Liver (tissue), 9 donors: ENCODE results near the gene ACTRT2. TPM values are rescaled to one million over a fixed set of nuclear protein-coding genes. Genes with fewer than 3 reads are reported as not detected.

ENCODE experiments used
- DNase-seq: peaks from one replicate; pipeline ENCODE4 v3.0.0-alpha.2; 2017; ENCODE audit warnings: low spot score
- H3K27ac ChIP-seq, 2 donors: one replicate each; pipeline ENCODE4 v1.7.0; 2013; ENCODE audit warnings: inconsistent platforms in 2 of 2, low read length in 2 of 2, control low read depth in 1 of 2, low read depth in 1 of 2, mild to moderate bottlenecking in 1 of 2
- H3K27me3 ChIP-seq, 4 donors: one replicate each; pipeline versions ENCODE4 v1.6.1 to v1.7.0; 2013; ENCODE audit warnings: low read length in 3 of 4, inconsistent platforms in 1 of 4, mild to moderate bottlenecking in 1 of 4, moderate library complexity in 1 of 4; ENCODE audit not compliant: control insufficient read depth in 4 of 4, insufficient read depth in 4 of 4
- H3K36me3 ChIP-seq, 4 donors: one replicate each; pipeline versions ENCODE4 v1.6.1 to v1.7.0; 2013; ENCODE audit warnings: low read length in 3 of 4, mild to moderate bottlenecking in 3 of 4, low read depth in 1 of 4, moderate library complexity in 1 of 4; ENCODE audit not compliant: control insufficient read depth in 4 of 4, insufficient read depth in 3 of 4
- H3K4me1 ChIP-seq, 4 donors: one replicate each; pipeline versions ENCODE4 v1.6.1 to v1.7.0; 2013; ENCODE audit warnings: low read length in 3 of 4, mild to moderate bottlenecking in 3 of 4, moderate library complexity in 1 of 4; ENCODE audit not compliant: control insufficient read depth in 4 of 4, insufficient read depth in 4 of 4
- H3K4me3 ChIP-seq, 3 donors: one replicate each; pipeline versions ENCODE4 v1.6.1 to v1.7.0; 2013; ENCODE audit warnings: low read length in 3 of 3, control low read depth in 1 of 3, low read depth in 1 of 3, mild to moderate bottlenecking in 1 of 3
- H3K9ac ChIP-seq, 2 donors: one replicate each; pipeline ENCODE4 v1.7.0; 2013; ENCODE audit warnings: low read length in 2 of 2, mild to moderate bottlenecking in 2 of 2, moderate library complexity in 2 of 2, control low read depth in 1 of 2, low read depth in 1 of 2
- H3K9me3 ChIP-seq, 4 donors: one replicate each; pipeline versions ENCODE4 v1.6.1 to v1.7.0; 2013; ENCODE audit warnings: low read length in 3 of 4; ENCODE audit not compliant: control insufficient read depth in 4 of 4
- EGR1 ChIP-seq, 2 donors: IDR thresholded peaks; 2 replicates each; pipeline ENCODE4 v1.6.1; 2016 to 2018; ENCODE audit warnings: antibody characterized with exemption in 2 of 2, low read depth in 2 of 2
- FOXA1 ChIP-seq: IDR thresholded peaks from 2 replicates; pipeline ENCODE4 v1.6.1; 2016; ENCODE audit warnings: antibody characterized with exemption
- FOXA2 ChIP-seq: IDR thresholded peaks from 2 replicates; pipeline ENCODE4 v1.6.1; 2016; ENCODE audit warnings: antibody characterized with exemption
- GABPA ChIP-seq, 2 donors: IDR thresholded peaks in 1 of 2; conservative IDR thresholded peaks in 1 of 2; 2 replicates each; pipeline ENCODE4 v1.6.1; 2016; ENCODE audit warnings: antibody characterized with exemption in 2 of 2, mild to moderate bottlenecking in 1 of 2, moderate library complexity in 1 of 2
- HNF4A ChIP-seq, 2 donors: conservative IDR thresholded peaks; 2 replicates each; pipeline ENCODE4 v1.6.1; 2016; ENCODE audit warnings: antibody characterized with exemption in 2 of 2, mild to moderate bottlenecking in 2 of 2
- HNF4G ChIP-seq: IDR thresholded peaks from 2 replicates; pipeline ENCODE4 v1.6.1; 2016; ENCODE audit warnings: antibody characterized with exemption
- NR2F2 ChIP-seq: IDR thresholded peaks from 2 replicates; pipeline ENCODE4 v1.6.1; 2016; ENCODE audit warnings: antibody characterized with exemption
- RXRA ChIP-seq, 2 donors: IDR thresholded peaks; 2 replicates each; pipeline ENCODE4 v1.6.1; 2017 to 2018; ENCODE audit warnings: antibody characterized with exemption in 2 of 2, mild to moderate bottlenecking in 1 of 2
- SP1 ChIP-seq: IDR thresholded peaks from 2 replicates; pipeline ENCODE4 v1.6.1; 2018; ENCODE audit warnings: antibody characterized with exemption, mild to moderate bottlenecking
- TAF1 ChIP-seq: conservative IDR thresholded peaks from 2 replicates; pipeline ENCODE4 v1.6.1; 2016; ENCODE audit warnings: antibody characterized with exemption, mild to moderate bottlenecking
- WGBS: extraction: QIAGEN DNeasy Blood & Tissue Kit; methylation state at CpG from one replicate; pipeline ENCODE4 v1.1.7; 2013; 5-methylcytosine and 5-hydroxymethylcytosine counted together
- polyA plus RNA-seq, 2 donors: library from polyadenylated mRNA; stranded (reverse) in 1 of 2; unstranded in 1 of 2; fragments of 200-250 nt in 1 of 2; fragments of >200 nt in 1 of 2; fragmentation: Nextera tagmentation in 1 of 2; extraction: Ambion mirVana in 1 of 2; gene quantifications; one replicate each; pipeline versions ENCODE4 v1.2.1 to v1.2.3, GENCODE V29; 2013 to 2015
- total RNA-seq, 2 donors: library from RNA; depleted of rRNA; stranded (reverse); fragments of >200 nt; gene quantifications; one replicate each; pipeline ENCODE4 v1.2.3, GENCODE V29; 2014
- TF ChIP-seq, protein P1 (sequence below): IDR thresholded peaks from 2 replicates; pipeline ENCODE4 v1.6.1; 2016; ENCODE audit warnings: antibody characterized with exemption
- TF ChIP-seq, protein P2 (sequence below): IDR thresholded peaks from 2 replicates; pipeline ENCODE4 v1.6.1; 2016; ENCODE audit warnings: antibody characterized with exemption
- TF ChIP-seq, protein P3 (sequence below): IDR thresholded peaks from 2 replicates; pipeline ENCODE4 v1.6.1; 2016; ENCODE audit warnings: antibody characterized with exemption, mild to moderate bottlenecking
- TF ChIP-seq, protein P4 (sequence below): fragments of 150-350 bp; IDR thresholded peaks from 2 replicates; pipeline ENCODE4 v1.5.1; 2017; ENCODE audit warnings: improper control_type of control experiment, low read depth, low read length; ENCODE audit not compliant: missing input control
- donor health status: healthy.
- donor health status: healthy.
- donor health status: healthy.
- donor health status: healthy.
- donor health status: healthy.

ACTRT2 gene
- total and polyA plus RNA-seq, 4 donors = not detected

DNA sequence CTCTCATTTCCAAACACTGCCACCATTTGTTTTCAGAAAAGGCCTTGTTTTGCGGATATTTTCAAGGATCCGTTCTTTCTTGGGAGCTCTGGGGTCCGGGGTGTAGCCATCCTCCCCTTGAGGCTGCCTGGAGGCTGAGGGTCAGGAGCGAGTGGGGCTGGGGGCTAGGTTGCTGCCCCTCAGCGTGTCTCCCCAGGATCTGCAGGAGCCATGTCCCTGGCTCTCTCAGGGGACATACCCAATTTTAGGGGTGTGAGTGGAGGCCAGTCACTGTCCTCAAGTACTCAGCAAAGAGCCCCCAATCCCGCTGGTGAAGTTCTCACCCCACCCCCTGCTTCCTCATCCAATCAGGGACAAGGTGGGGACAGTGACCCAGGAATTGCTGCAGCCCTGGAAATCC is 32.7 kb downstream of the ACTRT2 start:
- Histone ChIP-seq H3K4me1 (no peaks in the 10 kb centered on the region), H3K27me3 (peaks cover 0 to 4% (median 2%) of the 10 kb centered on the region in 4 donors), H3K9ac (no peak overlapping the region), H3K9me3 (no peaks in the 10 kb centered on the region), H3K4me3 (no peak overlapping the region), H3K27ac (no peak overlapping the region), H3K36me3 (no peaks in the 10 kb centered on the region)
- 74% methylated on average over 6 of the region's 6 CpGs for WGBS
- TF ChIP-seq GABPA (IDR thresholded peaks at IDR 0.05 in 1 of 2, conservative IDR thresholded peaks at IDR 0.05 in 1 of 2) = no peak
- no peak for TF ChIP-seq HNF4A (conservative IDR thresholded peaks at IDR 0.05)
- TF ChIP-seq, protein P1, sequence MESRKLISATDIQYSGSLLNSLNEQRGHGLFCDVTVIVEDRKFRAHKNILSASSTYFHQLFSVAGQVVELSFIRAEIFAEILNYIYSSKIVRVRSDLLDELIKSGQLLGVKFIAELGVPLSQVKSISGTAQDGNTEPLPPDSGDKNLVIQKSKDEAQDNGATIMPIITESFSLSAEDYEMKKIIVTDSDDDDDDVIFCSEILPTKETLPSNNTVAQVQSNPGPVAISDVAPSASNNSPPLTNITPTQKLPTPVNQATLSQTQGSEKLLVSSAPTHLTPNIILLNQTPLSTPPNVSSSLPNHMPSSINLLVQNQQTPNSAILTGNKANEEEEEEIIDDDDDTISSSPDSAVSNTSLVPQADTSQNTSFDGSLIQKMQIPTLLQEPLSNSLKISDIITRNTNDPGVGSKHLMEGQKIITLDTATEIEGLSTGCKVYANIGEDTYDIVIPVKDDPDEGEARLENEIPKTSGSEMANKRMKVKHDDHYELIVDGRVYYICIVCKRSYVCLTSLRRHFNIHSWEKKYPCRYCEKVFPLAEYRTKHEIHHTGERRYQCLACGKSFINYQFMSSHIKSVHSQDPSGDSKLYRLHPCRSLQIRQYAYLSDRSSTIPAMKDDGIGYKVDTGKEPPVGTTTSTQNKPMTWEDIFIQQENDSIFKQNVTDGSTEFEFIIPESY = no peak
- no peak for TF ChIP-seq HNF4G
- TF ChIP-seq, protein P2, sequence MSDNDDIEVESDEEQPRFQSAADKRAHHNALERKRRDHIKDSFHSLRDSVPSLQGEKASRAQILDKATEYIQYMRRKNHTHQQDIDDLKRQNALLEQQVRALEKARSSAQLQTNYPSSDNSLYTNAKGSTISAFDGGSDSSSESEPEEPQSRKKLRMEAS = no peak
- TF ChIP-seq NR2F2 = no peak
- DNase-seq = no peak

DNA sequence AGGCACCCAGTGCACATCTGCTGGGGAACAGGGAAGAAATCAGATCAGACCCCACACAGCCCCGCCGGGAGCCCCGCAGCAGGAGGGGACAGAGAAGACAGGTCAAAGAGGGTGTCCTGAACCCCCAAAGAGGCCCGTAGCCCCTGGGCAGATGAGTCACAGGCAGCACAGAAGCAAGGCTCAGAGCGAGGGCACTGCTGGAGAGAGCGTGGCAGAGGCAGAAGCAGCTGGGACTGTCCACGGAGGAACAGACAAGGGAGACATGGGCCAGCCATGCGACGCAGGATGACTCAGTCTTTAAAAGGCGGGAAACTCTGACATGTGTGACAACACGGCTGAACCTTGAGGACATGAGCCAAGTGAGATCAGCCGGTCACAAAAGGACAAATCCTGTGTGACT is 33.2 kb downstream of the ACTRT2 start:
- no peak overlapping the region for H3K27ac ChIP-seq
- H3K27me3 ChIP-seq = peaks cover 0 to 4% (median 2%) of the 10 kb centered on the region in 4 donors
- WGBS = 85% methylated on average over 12 of the region's 12 CpGs
- DNase-seq = no peak
- no peak overlapping the region for H3K4me3 ChIP-seq
- no peak overlapping the region for H3K9ac ChIP-seq
- no peaks in the 10 kb centered on the region for H3K4me1 ChIP-seq
- no peaks in the 10 kb centered on the region for H3K9me3 ChIP-seq
- TF ChIP-seq FOXA1 = no peak
- no peak for TF ChIP-seq RXRA (IDR thresholded peaks at IDR 0.05)
- no peaks in the 10 kb centered on the region for H3K36me3 ChIP-seq

DNA sequence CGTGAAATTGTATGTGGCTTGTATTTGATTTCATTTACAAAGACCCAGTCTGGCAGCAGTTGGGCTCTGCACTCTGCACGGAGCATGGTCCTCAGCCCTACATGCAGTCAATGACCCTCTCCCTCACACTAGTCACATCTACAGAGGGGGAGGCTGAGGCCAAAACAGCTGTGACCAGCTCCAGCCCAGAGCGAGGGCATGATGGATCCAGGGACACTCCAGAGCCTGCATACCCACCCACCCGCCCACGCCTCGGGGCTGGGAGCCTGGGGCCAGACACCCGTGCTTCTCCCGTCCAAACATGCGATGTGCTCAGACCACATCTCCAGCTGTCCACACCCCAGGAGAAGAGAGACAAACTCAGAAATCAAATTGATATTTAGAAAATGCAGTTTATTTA is 33.8 kb downstream of the ACTRT2 start:
- no peak overlapping the region for H3K27ac ChIP-seq
- no peak overlapping the region for H3K4me3 ChIP-seq
- TF ChIP-seq FOXA2 (no peak), TAF1 (no peak), GABPA (IDR thresholded peaks at IDR 0.05 in 1 of 2, conservative IDR thresholded peaks at IDR 0.05 in 1 of 2) (no peak), EGR1 (IDR thresholded peaks at IDR 0.05; ENCODE audit: low read depth in 2 of 2) (no peak), SP1 (no peak), HNF4G (no peak)
- TF ChIP-seq, protein P3, sequence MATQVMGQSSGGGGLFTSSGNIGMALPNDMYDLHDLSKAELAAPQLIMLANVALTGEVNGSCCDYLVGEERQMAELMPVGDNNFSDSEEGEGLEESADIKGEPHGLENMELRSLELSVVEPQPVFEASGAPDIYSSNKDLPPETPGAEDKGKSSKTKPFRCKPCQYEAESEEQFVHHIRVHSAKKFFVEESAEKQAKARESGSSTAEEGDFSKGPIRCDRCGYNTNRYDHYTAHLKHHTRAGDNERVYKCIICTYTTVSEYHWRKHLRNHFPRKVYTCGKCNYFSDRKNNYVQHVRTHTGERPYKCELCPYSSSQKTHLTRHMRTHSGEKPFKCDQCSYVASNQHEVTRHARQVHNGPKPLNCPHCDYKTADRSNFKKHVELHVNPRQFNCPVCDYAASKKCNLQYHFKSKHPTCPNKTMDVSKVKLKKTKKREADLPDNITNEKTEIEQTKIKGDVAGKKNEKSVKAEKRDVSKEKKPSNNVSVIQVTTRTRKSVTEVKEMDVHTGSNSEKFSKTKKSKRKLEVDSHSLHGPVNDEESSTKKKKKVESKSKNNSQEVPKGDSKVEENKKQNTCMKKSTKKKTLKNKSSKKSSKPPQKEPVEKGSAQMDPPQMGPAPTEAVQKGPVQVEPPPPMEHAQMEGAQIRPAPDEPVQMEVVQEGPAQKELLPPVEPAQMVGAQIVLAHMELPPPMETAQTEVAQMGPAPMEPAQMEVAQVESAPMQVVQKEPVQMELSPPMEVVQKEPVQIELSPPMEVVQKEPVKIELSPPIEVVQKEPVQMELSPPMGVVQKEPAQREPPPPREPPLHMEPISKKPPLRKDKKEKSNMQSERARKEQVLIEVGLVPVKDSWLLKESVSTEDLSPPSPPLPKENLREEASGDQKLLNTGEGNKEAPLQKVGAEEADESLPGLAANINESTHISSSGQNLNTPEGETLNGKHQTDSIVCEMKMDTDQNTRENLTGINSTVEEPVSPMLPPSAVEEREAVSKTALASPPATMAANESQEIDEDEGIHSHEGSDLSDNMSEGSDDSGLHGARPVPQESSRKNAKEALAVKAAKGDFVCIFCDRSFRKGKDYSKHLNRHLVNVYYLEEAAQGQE = no peak
- TF ChIP-seq, protein P1 = no peak
- TF ChIP-seq, protein P4, sequence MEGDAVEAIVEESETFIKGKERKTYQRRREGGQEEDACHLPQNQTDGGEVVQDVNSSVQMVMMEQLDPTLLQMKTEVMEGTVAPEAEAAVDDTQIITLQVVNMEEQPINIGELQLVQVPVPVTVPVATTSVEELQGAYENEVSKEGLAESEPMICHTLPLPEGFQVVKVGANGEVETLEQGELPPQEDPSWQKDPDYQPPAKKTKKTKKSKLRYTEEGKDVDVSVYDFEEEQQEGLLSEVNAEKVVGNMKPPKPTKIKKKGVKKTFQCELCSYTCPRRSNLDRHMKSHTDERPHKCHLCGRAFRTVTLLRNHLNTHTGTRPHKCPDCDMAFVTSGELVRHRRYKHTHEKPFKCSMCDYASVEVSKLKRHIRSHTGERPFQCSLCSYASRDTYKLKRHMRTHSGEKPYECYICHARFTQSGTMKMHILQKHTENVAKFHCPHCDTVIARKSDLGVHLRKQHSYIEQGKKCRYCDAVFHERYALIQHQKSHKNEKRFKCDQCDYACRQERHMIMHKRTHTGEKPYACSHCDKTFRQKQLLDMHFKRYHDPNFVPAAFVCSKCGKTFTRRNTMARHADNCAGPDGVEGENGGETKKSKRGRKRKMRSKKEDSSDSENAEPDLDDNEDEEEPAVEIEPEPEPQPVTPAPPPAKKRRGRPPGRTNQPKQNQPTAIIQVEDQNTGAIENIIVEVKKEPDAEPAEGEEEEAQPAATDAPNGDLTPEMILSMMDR = no peak
- TF ChIP-seq, protein P2 = no peak
- H3K9ac ChIP-seq = no peak overlapping the region
- no peak for DNase-seq
- WGBS = 79% methylated on average over 9 of the region's 9 CpGs
- no peaks in the 10 kb centered on the region for H3K36me3 ChIP-seq
- no peaks in the 10 kb centered on the region for H3K4me1 ChIP-seq
- no peaks in the 10 kb centered on the region for H3K9me3 ChIP-seq
- H3K27me3 ChIP-seq = peaks cover 0 to 4% (median 2%) of the 10 kb centered on the region in 4 donors
